ENCODE results near the gene ORM1. TPM values are rescaled to one million over a fixed set of nuclear protein-coding genes. Genes with fewer than 3 reads are reported as not detected.

Gene ORM1
- total RNA-seq, 1 donor, result not detected

- H3K4me3 ChIP-seq (ENCODE audit: low read depth, low read length), result no peak overlapping the region
- no peak for DNase-seq (ENCODE audit: low read depth)
- TF ChIP-seq CTCF (IDR thresholded peaks at IDR 0.05; ENCODE audit: insufficient read depth, low read length), result no peak
These were observed 51.2 kb downstream of the ORM1 start for GRCh38 chr9:114373960-114374730.

GRCh38 chr9:114374936-114375335, 52.0 kb downstream of the ORM1 start:
- no peak for TF ChIP-seq CTCF (IDR thresholded peaks at IDR 0.05; ENCODE audit: insufficient read depth, low read length)
- DNase-seq (ENCODE audit: low read depth), result no peak
- H3K4me3 ChIP-seq (ENCODE audit: low read depth, low read length), result no peak overlapping the region

- no peak overlapping the region for H3K4me3 ChIP-seq (ENCODE audit: low read depth, low read length)
- TF ChIP-seq CTCF (IDR thresholded peaks at IDR 0.05; ENCODE audit: insufficient read depth, low read length), result no peak
- DNase-seq (ENCODE audit: low read depth), result no peak
These were observed 52.7 kb downstream of the ORM1 start for GRCh38 chr9:114375386-114376175.

Other genes starting within 250 kb of the ORM1 start
- 0.27 TPM in 1 of 2 replicates, not detected in the other for gene AMBP, start 244.8 kb upstream of the ORM1 start, total RNA-seq (ENCODE audit: low replicate concordance)
- not detected in 2 replicates for gene KIF12, start 223.8 kb upstream of the ORM1 start, total RNA-seq (ENCODE audit: low replicate concordance)
- 2.1 and 9.6 TPM in 2 replicates for gene COL27A1, start 167.6 kb upstream of the ORM1 start, total RNA-seq (ENCODE audit: low replicate concordance)
- not detected in 2 replicates for gene ORM2, start 6.8 kb downstream of the ORM1 start, total RNA-seq (ENCODE audit: low replicate concordance)
- 9.9 and 22.3 TPM in 2 replicates for gene AKNA, start 64.9 kb downstream of the ORM1 start, total RNA-seq (ENCODE audit: low replicate concordance)
- 2.1 and 3.5 TPM in 2 replicates for gene WHRN, start 182.4 kb downstream of the ORM1 start, total RNA-seq (ENCODE audit: low replicate concordance)

Measured in fibroblast of the aortic adventitia (primary cell).